GM19468 (cell line): ENCODE results near the gene MGAT4A.

Source experiments
- ATAC-seq: cut with Tn5 transposase; IDR thresholded peaks from one replicate; pipeline ENCODE4 v1.9.1; 2021; ENCODE audit warnings: mild to moderate bottlenecking, moderate library complexity, moderate number of reproducible peaks; ENCODE audit not compliant: unreplicated experiment; ENCODE audit errors: extremely low read depth

The MGAT4A gene

DNA sequence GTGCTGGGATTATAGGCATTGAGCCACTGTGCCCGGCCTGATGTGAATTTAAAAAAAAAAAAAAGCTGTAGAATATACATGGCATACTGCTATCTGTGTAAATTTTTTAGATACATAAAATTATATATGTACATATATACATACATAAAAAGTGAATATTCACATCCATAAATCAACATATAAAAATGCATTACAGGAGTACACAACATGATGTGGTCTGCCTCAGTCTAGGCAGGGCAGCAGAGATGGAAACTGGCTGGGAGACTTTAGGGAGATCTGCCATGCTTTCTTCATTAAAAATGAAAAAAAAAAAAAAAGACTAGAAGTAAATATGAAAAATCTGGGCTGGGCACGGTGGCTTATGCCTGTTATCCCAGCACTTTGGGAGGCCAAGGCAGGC is 24.3 kb downstream of the MGAT4A start:
- no peak for ATAC-seq

DNA sequence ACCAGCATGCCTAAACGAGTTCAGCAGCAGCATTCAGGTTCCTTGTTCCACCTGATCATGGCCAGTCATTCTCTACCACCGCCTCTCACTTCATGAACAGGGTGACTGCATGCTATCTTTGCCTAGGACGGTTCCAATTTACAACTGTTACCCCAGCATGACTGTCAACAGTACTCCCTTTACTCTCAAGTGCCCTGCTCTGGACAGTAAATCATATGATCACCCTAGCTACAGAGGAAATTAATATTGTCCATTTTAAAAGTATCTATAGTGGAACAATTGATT is 25.7 kb downstream of the MGAT4A start:
- ATAC-seq: no peak

GRCh38 chr2:98704499-98705332 is 26.2 kb downstream of the MGAT4A start:
- ATAC-seq: no peak

- no peak for ATAC-seq
Observed at GRCh38 chr2:98703738-98704137, 27.2 kb downstream of the MGAT4A start.

DNA sequence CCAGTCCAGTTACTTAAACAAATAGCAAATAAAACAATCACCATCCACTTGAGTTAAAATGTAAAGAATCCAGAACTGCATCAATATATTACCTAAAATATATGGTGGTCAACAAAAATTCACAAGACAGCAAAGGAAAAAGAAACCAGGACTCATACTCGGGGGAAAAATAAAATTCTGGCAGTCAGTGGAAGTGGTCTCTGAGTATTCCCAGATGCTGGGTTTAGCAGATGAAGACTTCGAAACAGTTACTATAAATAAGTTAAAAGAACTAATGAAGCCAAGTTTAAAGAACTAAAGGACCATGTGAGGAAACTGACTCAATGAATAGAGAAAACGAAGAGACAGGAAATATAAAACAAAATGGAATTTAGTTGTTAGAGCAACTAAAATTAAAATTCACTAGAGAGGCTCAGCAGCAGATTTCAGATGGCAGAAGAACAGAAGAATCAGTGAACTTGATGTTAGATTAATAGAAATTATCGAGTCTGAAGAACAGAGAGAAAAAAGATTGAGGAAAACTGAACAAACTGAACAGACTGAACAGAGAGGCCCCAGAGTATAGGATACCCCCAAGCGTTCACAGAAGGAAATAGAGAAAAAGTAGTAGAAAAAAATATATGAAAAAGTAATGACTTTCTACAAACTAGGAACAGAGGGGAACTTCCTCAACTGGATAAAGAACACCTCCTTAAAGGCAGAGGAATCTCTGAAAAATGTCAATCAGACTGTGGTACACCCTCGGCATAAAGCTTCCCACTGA is 27.9 kb downstream of the MGAT4A start:
- no peak for ATAC-seq

DNA sequence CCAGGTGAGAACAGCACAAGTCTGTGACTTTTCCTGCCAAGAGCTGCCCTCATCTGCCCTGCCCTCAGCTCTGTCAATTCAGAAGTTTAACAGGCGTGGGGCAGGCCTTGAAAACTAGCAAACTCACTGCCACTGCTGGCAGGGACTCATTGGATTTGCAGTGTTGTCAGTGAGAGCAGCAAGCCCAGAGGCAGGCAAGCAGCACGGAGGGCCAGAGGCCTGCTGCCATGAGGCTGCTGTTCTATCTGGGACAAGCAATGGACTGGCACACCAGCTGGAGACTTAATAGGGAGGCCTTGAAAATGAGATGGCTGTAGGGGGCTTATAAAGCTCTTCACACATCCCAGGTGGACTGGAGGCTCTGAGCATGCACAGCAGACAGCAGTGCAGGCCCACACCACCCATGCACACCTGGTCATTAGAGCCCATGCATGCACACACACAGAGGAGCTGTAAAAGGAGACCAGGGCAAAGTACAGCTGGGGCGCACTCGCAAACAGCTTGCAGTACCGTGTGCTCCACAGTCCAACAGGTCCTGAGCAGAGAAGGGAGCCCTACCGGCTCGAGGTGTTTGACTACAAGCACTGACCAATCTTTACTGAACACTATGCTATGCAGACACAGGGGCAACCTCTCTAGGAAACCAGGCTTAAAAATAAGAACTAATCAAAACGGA is 28.7 kb downstream of the MGAT4A start:
- ATAC-seq: no peak

- ATAC-seq: no peak
Observed at GRCh38 chr2:98701230-98701629, 29.7 kb downstream of the MGAT4A start.

GRCh38 chr2:98698896-98699295 is 32.0 kb downstream of the MGAT4A start:
- no peak for ATAC-seq

DNA sequence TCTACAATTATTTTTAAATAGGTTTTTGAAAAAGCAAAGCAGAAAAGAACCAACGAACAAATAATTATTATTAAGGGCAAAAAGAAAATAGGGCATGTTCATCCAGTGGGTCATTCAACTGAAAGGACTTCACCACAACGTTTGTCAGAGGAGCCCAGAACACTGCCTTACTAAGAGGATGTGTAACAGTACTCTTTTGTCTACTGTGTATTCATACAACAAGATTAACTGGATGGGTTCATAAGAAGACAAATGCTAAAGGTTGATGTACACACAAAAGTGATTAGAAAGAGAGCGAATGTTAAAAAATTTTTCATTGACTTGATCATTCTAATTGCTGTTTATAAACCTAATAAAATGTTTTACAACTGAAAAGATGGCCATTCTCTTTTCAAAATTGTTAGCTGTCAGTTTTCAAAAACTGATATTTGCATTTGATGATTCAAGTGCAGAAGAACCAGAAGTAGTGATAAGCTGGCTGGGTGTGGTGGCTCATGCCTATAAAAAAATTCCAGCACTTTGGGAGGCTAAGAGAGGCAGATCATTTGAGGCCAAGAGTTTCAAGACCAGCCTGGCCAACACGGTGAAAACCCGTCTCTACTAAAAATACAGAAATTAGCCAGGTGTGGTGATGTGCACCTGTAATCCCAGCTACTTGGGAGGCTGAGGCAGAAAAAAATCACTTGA is 33.1 kb downstream of the MGAT4A start:
- ATAC-seq: no peak

DNA sequence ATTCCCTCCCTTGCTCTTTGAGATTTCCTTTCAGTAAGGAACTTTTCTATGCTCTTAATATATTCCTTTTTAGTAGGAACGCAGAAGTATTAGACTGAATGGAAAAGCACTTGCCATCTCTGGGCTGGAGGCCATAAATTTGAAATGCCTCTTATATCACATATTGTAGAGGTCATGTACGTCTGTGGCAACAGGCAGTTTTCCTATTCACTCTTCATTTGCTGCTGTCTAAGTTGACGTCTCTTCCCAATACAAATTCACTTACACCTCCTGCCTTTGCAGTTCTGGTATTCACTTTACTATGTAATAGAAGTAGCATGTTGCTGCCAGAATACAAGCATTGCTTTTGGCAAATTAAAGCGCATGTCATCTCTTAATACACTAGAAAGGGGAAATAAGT is 34.7 kb downstream of the MGAT4A start:
- ATAC-seq: no peak

DNA sequence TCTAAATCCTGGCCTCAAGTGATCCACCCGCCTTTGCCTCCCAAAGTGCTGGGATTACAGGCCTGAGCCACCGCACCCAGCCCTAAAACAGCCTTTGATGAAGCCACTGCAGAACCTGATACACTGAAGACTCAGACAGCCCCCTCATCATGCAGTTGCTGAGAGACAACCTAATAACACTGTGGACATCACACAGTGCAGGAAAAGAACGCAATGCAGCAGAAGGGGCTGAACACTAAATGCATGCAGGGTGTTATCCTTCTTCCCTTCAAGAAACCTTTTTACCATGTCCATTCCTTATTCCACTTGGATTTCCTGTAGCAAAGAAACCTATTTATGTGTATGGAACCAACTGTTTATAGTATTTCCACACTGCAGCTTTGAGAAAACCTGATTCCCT is 35.7 kb downstream of the MGAT4A start:
- no peak for ATAC-seq

DNA sequence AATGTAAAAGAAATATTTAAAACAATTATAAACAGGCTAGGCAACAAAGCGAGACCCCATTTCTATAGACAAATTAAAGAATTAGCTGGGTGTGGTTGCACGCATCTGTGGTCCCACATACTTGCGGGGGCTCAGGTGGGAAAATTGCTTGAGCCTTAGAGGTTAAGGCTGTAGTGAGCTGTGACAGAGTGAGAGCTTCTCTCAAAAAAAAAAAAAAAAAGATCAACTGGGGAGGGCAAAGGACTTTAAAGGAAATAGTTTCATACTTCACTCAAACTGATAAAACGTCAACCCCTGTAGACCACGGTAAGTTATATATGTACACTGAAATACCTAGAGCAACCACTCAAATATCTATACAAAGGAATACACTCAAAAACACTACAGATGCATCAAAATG is 37.5 kb downstream of the MGAT4A start:
- ATAC-seq: no peak

DNA sequence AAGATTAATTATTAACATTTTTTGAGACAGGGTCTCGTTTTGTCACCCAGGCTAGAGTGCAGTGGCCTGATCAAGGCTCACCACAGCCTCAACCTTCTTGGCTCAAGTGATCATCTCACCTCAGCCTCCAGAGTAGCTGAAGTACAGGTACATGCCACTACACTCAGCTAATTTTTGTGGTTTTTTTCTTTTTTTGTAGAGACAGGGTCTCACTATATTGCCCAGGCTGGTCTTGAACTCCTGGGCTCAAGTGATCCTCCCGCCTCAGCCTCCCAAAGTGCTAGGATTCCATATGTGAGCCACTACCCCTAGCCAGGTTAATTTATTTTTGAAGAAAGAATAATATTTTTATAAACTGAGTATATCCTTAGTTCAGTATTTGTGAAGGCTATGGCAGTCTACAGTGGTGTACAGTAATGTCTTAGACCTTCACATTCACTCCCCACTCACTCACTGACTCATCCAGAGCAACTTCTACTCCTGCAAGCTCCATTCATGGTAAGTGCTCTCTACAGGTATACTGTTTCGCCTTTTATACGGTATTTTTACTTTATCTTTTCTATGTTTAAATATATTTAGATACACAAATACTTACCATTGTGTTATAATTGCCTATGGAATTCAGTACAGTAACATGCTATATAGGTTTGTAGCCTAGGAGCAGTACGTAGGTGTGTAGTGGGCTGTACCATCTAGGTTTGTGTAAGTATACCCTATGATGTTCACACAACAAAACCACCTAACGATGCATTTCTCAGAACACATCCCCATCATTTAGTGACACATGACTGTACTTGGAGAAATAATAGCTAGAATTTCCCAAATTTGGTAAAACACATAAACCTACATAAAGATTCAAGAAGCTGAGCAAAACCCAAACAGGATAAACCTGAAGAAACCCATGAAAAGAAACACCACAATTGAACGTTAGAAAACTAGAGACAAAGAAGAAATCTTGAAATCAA is 38.6 kb downstream of the MGAT4A start:
- no peak for ATAC-seq

GRCh38 chr2:98691303-98691702 is 39.6 kb downstream of the MGAT4A start:
- ATAC-seq: no peak

- no peak for ATAC-seq
Observed at GRCh38 chr2:98685930-98686887, 44.7 kb downstream of the MGAT4A start.

GRCh38 chr2:98683728-98684127 is 47.2 kb downstream of the MGAT4A start:
- ATAC-seq: no peak

DNA sequence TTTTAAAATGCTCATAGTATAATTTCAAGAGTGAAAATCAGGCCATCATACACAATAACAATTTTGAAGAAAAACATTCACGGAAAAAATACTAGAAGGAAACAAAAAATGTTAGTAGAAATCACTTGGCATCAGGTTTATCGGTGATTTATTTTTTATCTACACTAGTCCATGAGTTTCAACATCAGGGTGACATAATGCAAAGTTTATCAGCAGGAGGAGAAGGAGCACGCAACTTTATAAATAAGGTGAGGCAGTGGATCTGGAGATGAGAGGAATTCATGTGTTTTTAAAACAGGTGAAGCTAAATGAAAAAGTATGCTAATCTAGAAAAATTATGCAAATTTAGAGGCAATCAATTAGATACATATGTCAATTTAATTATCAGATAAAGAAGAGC is 54.2 kb downstream of the MGAT4A start:
- ATAC-seq: no peak

DNA sequence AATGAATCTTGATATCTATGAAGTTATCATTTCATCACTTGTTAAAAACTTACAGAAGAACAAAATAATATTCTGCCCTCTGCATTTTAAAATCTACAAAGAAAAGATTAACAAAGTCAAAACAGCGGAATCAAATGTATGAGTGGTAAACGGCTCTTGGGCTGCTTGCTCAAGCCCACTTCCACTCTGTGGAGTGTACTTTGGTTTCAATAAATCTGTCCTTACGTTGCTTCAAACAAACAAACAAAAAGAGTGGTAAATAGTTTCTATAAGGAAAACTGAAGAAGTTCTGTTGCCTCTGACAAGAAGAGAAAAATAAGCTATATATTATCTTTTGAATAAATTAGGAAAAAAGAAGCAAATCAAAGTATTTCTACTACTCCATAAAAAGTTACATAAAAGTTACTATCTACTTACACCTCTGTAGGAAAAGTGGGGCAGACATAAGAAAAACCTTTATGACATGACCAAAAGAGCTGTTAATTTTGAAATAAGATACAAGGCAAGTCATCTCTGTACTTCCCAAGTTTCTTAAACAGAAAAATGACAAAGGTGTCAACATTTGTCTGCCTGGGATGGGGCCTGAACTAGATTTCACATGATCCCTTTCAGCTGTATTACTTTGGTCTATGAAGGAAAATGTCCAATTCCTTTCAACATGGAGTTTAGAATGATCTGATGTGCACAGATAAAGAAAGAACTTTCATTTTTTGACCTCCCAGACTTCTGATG is 56.5 kb downstream of the MGAT4A start:
- no peak for ATAC-seq
